Measurements from ENCODE around the gene GFER. TPM values are rescaled to one million over a fixed set of nuclear protein-coding genes. Genes with fewer than 3 reads are reported as not detected.
"Not testable (repeated sequence)": the region's sequence is repeated elsewhere in the genome, so short reads cannot be mapped to it uniquely, and the experiment has no call there.

The GFER gene
- total RNA-seq, 4 donors from 2014 or later, result 9.7 to 14.4 (median 11.6) TPM

DNA sequence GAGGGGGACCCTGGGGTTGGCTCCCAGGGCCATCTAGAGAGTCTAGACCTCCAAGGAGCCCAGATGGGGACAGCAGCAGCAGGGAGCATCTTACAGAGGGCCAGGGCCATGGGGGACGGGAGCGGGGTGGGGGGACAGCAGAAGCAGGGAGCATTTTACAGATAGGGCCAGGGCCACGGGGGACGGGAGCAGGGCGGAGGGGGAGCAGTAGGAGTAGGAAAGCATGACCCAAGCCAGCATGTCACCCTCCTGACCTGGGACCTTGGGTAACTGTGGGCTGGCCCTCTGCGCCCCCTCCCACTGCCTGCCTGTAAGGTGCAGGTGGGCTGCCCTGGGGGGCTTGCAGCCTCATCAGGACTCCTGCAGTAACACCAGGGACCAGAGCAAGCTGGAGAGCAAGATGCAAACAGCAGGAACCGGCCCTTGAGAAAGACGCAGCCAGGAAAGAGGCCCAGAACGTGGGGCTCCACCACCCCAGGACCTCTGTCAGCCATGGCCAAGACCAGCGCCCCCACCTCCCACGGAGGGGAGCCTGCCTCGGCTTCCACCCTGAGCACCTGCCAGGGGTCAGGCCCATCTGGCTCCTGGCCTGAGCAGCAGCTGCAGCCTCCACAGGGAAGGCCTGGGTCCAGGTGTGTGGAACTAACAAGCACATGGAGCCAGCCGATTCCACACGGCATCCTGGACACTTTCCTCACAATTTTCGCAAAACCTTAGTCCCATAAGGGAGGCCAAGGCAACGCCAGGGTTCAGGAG lies 23.3 kb downstream of the GFER start:
- WGBS, 2 donors, result 60 to 65% methylated on average over 10 to 15 of the region's 16 CpGs
- H3K4me3 ChIP-seq (ENCODE audit: low read depth, poor library complexity, severe bottlenecking), result no peak overlapping the region
- intact Hi-C loops (cut with DNase I; ENCODE audit: low total_unique reads), result no loop called here
- no peak for DNase-seq (ENCODE audit: low spot score in 2 of 2)
- TF ChIP-seq, protein P1, sequence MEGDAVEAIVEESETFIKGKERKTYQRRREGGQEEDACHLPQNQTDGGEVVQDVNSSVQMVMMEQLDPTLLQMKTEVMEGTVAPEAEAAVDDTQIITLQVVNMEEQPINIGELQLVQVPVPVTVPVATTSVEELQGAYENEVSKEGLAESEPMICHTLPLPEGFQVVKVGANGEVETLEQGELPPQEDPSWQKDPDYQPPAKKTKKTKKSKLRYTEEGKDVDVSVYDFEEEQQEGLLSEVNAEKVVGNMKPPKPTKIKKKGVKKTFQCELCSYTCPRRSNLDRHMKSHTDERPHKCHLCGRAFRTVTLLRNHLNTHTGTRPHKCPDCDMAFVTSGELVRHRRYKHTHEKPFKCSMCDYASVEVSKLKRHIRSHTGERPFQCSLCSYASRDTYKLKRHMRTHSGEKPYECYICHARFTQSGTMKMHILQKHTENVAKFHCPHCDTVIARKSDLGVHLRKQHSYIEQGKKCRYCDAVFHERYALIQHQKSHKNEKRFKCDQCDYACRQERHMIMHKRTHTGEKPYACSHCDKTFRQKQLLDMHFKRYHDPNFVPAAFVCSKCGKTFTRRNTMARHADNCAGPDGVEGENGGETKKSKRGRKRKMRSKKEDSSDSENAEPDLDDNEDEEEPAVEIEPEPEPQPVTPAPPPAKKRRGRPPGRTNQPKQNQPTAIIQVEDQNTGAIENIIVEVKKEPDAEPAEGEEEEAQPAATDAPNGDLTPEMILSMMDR (IDR thresholded peaks at IDR 0.05), result no peak
- TF ChIP-seq POLR2A (IDR thresholded peaks at IDR 0.05), result no peak

DNA sequence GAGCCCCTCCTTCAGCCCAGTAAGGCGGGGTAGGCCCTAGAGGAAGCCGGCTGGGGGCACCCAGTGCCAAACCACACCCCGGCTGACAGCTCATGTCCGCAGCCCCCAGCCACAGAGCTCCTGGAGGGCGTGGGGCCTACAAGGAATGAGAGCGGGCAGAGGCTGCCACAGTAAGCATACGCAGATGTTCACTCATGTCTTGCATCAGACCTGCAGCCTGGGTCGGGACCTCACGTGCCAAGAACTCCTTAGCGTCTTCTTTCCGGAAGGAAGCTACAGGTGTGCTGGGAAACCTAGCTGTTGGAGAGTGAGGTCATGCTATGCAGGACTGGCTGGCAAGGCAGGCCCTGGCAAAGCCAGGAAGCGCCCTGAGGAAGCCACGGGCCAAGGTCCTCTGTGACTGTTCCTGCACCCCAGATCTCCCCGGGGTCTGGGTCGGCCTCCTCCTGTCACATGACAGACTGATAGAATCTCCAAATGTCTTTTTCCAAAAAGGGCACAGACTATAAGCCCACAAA lies 24.1 kb downstream of the GFER start:
- WGBS, 2 donors, result 10 to 27% methylated on average over 15 of the region's 15 CpGs

DNA sequence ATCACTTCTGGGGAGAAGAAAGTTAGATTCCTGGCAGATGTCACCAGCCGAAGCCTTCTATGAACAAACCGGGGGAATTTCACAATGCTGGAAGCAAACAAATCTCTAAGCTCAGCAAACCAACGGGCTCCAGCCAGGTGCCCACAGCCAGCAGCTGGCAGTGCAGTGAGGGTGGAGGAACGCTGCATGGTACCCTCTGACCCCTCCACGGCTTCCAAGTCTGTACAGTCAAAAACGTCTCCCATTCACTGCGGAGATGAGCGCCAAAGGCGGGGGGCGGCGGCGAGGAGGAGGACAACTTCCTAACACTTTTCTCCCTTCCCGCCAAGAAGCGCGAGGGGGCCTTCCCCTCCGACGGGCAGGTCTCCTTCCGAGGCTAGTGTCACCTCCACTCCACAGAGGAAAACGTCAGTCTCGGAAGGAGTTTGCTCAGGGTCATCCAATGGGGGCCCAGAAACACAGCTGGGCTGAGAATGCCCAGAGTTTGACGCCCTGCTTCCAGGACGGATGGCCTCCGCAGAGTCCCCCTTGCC lies 24.7 kb downstream of the GFER start:
- TF ChIP-seq POLR2A (IDR thresholded peaks at IDR 0.05), result no peak
- TF ChIP-seq, protein P1 (IDR thresholded peaks at IDR 0.05), result no peak
- intact Hi-C loops (cut with DNase I; ENCODE audit: low total_unique reads), result no loop called here
- H3K4me3 ChIP-seq (ENCODE audit: low read depth, poor library complexity, severe bottlenecking), result peak overlapping the region; percentile 87
- WGBS, 2 donors, result 1 to 2% methylated on average over 20 to 23 of the region's 23 CpGs
- DNase-seq (ENCODE audit: low spot score in 2 of 2), result no peak

More for the DNA sequence above, 24.1 kb downstream of the GFER start:
- intact Hi-C loops (cut with DNase I; ENCODE audit: low total_unique reads), result no loop called here
- peak; percentile 69 to 95 for DNase-seq (ENCODE audit: low spot score in 2 of 2)
- H3K4me3 ChIP-seq (ENCODE audit: low read depth, poor library complexity, severe bottlenecking), result no peak overlapping the region
- TF ChIP-seq POLR2A (IDR thresholded peaks at IDR 0.05), result no peak
- TF ChIP-seq, protein P1 (IDR thresholded peaks at IDR 0.05), result no peak

DNA sequence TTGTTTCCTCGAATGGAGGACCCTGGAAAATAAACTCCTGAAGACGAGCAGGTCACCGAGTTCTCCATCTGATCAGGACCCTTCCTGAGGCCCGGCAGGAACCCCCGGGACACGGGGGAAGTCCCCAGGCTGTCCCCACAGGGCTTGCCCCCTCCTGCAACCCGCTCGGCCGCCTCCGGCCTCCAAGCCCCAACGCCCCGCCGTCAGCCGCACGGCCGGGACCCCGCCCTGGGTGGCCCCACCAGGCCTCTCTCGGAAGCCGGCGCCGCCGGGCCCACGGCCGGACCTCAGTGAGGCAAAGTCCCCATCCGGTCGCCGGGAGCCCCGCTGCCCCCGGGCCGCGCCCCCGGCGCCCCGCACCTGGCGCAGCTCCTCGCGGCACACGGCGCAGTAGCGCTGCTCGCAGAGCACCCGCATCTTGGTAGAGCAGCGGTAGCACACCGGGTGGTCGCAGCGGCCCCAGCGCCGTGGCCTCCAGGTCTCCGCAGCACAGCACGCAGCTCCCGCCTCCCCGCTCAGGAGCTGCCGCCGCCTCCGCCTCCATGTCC lies 25.2 kb downstream of the GFER start:
- no peak for TF ChIP-seq POLR2A (IDR thresholded peaks at IDR 0.05)
- TF ChIP-seq, protein P1 (IDR thresholded peaks at IDR 0.05), result no peak
- intact Hi-C loops (cut with DNase I; ENCODE audit: low total_unique reads), result no loop called here
- DNase-seq (ENCODE audit: low spot score in 2 of 2), result no peak
- H3K4me3 ChIP-seq (ENCODE audit: low read depth, poor library complexity, severe bottlenecking), result peak overlapping the region; percentile 87
- WGBS, 2 donors, result 0% methylated on average over 12 to 37 of the region's 55 CpGs

DNA sequence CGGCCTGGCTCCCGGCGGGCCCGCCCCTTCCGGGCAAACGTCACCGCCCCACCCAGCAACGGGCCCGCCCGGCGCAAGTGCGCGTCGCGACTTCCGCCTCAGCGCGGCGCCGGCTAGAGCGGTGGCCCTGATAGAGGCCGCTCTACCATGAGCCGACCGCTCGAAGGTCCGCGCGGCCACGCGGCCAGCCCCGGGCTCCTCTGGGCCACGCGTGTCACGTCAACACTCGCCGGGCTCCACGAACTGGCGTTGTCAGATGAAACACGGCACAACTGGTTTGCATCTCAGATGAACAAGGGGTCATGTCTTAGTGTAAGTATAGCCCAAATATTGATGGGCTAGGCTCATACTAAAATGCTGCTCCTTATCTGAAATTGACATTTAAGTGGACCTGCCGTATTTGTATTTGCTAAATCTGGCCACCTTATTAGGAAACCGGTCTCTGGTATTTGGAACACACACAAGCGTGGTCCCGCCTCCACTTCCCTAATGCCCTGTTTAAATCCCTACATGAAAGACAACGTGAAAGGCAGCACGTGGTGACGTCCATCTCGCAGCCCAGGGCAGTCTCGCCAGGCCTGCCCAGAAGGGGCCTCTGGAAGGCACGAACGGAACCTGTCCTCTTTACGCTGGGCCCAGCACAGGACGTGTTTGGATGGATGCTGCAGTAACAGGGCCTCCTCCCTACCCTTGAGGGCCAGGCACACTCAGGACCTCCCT lies 26.0 kb downstream of the GFER start, which contains the start of gene ZNF598:
ZNF598 (minus strand) TSS at position 31 of the 720 bp plus-strand sequence.
- WGBS, 2 donors, result 1 to 2% methylated on average over 27 to 43 of the region's 52 CpGs
- H3K4me3 ChIP-seq (ENCODE audit: low read depth, poor library complexity, severe bottlenecking), result peak within 1 kb of the TSS; percentile 87
- DNase-seq (ENCODE audit: low spot score in 2 of 2), result peak; percentile 31 to 94
- TF ChIP-seq, protein P1 (IDR thresholded peaks at IDR 0.05), result no peak
- peak in 1 of 2 donors; percentile 60 for TF ChIP-seq POLR2A (IDR thresholded peaks at IDR 0.05)
- intact Hi-C loops (cut with DNase I; ENCODE audit: low total_unique reads), result no loop called here

DNA sequence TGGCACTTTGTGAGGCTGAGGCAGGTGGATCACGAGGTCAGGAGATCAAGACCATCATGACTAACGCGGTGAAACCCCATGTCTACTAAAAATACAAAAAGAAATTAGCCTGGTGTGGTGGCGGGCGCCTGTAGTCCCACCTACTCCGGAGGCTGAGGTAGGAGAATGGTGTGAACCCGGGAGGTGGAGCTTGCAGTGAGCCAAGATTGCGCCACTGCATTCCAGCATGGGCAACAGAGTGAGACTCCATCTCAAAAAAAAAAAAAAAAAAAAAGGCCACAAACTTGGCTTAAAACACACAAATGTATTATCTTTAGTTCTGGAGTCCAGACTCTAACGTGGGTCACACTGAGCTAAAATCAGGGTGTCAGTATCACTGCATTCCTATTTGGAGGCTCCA lies 27.7 kb downstream of the GFER start:
- DNase-seq (ENCODE audit: low spot score in 2 of 2); H3K4me3 ChIP-seq (ENCODE audit: low read depth, poor library complexity, severe bottlenecking); intact Hi-C loops (cut with DNase I; ENCODE audit: low total_unique reads): not testable (repeated sequence)
- WGBS, 2 donors, result 80 to 84% methylated on average over 9 of the region's 9 CpGs
